OCI-M1 (cell line): ENCODE measurements around the gene SPRED2.

Experiments used
- DNase-seq: peaks from one replicate; lab custom pipeline; 2025; lab: John Stamatoyannopoulos, UW

SPRED2 gene

GRCh38 chr2:65438137-65438899 is 5.9 kb upstream of the SPRED2 start:
- no peak for DNase-seq

- no peak for DNase-seq
Measured at GRCh38 chr2:65437392-65438135, 5.2 kb upstream of the SPRED2 start.

GRCh38 chr2:65436824-65437221 is 4.4 kb upstream of the SPRED2 start:
- no peak for DNase-seq

GRCh38 chr2:65436169-65436823 is 3.9 kb upstream of the SPRED2 start:
- peak; percentile 88 for DNase-seq

GRCh38 chr2:65435625-65436168 is 3.3 kb upstream of the SPRED2 start:
- peak; percentile 80 for DNase-seq

GRCh38 chr2:65434592-65435241 is 2.3 kb upstream of the SPRED2 start:
- DNase-seq = no peak

GRCh38 chr2:65431421-65432226 is 775 bp downstream of the SPRED2 start:
- peak; percentile 60 for DNase-seq

- peak; percentile 82 for DNase-seq
Measured at GRCh38 chr2:65430603-65431420, 1.6 kb downstream of the SPRED2 start.

- no peak for DNase-seq
Measured at GRCh38 chr2:65429786-65430602, 2.4 kb downstream of the SPRED2 start.

GRCh38 chr2:65427532-65427931 is 4.9 kb downstream of the SPRED2 start:
- no peak for DNase-seq

GRCh38 chr2:65425276-65425675 is 7.1 kb downstream of the SPRED2 start:
- DNase-seq = no peak

- DNase-seq = no peak
Measured at GRCh38 chr2:65424391-65424790, 8.0 kb downstream of the SPRED2 start.

- no peak for DNase-seq
Measured at GRCh38 chr2:65421432-65421748, 11.0 kb downstream of the SPRED2 start.

GRCh38 chr2:65420712-65421431 is 11.5 kb downstream of the SPRED2 start:
- DNase-seq = peak; percentile 72

GRCh38 chr2:65417509-65418085 is 14.8 kb downstream of the SPRED2 start:
- DNase-seq = no peak

- no peak for DNase-seq
Measured at GRCh38 chr2:65416945-65417344, 15.5 kb downstream of the SPRED2 start.

GRCh38 chr2:65416321-65416720 is 16.1 kb downstream of the SPRED2 start:
- no peak for DNase-seq

- no peak for DNase-seq
Measured at GRCh38 chr2:65415091-65415490, 17.3 kb downstream of the SPRED2 start.

GRCh38 chr2:65413610-65414009 is 18.8 kb downstream of the SPRED2 start:
- no peak for DNase-seq
